Measurements from ENCODE around the gene XYLT1.

Gene XYLT1

GRCh38 chr16:17409894-17410293, 60.9 kb downstream of the XYLT1 start:
- no peak for TF ChIP-seq CTCF (IDR thresholded peaks at IDR 0.05; ENCODE audit: borderline replicate concordance, insufficient read depth, low read depth, low read length)
- no peak overlapping the region for H3K4me3 ChIP-seq (ENCODE audit: low read depth, low read length)

GRCh38 chr16:17408955-17409441, 61.8 kb downstream of the XYLT1 start:
- TF ChIP-seq CTCF (IDR thresholded peaks at IDR 0.05; ENCODE audit: borderline replicate concordance, insufficient read depth, low read depth, low read length) = no peak
- H3K4me3 ChIP-seq (ENCODE audit: low read depth, low read length) = no peak overlapping the region

- no peak overlapping the region for H3K4me3 ChIP-seq (ENCODE audit: low read depth, low read length)
- TF ChIP-seq CTCF (IDR thresholded peaks at IDR 0.05; ENCODE audit: borderline replicate concordance, insufficient read depth, low read depth, low read length) = no peak
Observed at GRCh38 chr16:17408296-17408695, 62.5 kb downstream of the XYLT1 start.

GRCh38 chr16:17407321-17407720, 63.4 kb downstream of the XYLT1 start:
- H3K4me3 ChIP-seq (ENCODE audit: low read depth, low read length) = no peak overlapping the region
- no peak for TF ChIP-seq CTCF (IDR thresholded peaks at IDR 0.05; ENCODE audit: borderline replicate concordance, insufficient read depth, low read depth, low read length)

DNA sequence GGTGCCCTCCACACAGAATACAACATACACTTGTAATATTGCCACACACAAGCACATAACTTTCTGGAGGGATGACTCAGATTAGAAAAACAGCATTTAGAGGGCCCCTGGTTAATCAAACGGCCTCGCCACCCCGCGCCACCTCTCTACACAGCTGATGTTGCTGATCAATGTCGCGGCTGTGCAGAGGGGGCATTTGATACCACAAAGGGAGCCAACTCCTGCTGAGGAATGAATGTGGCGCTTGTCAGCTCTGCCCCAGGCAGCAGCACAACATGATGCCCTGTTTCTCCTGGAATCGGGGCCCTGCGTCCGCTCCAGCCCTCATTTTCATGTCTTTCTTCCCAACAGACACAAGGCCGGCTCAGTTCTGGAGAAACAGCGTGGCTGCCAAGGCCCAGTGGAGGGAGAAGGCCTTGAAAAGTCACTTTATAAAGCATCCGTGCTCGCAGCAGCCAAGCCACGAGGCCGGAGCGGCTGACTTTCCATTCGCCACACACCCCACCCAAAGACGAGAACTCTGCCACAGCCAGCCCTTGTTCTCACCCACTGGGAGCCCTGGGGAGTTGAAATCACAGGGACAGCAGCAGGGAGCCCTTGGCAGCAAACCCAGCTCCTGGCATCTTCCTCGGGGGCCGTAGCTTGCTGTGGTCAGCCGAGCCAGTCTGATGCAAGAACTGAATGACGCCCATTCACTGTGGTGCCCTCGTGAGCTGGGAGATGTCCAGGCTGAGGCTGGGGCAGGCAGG, 65.6 kb downstream of the XYLT1 start:
- H3K4me3 ChIP-seq (ENCODE audit: low read depth, low read length) = no peak overlapping the region
- no peak for TF ChIP-seq CTCF (IDR thresholded peaks at IDR 0.05; ENCODE audit: borderline replicate concordance, insufficient read depth, low read depth, low read length)

GRCh38 chr16:17403859-17404545, 66.8 kb downstream of the XYLT1 start:
- H3K4me3 ChIP-seq (ENCODE audit: low read depth, low read length) = no peak overlapping the region
- TF ChIP-seq CTCF (IDR thresholded peaks at IDR 0.05; ENCODE audit: borderline replicate concordance, insufficient read depth, low read depth, low read length) = no peak

Measured in GM12875 (cell line).